NCI-H2081 treated with DMSO at 0.1 percent for 48 hours (cell line): ENCODE measurements around the gene PLSCR1.
"Not testable (repeated sequence)": the region's sequence is repeated elsewhere in the genome, so short reads cannot be mapped to it uniquely, and the experiment has no call there.

ENCODE experiments used
- DNase-seq: peaks from one replicate; lab custom pipeline; 2025; lab: John Stamatoyannopoulos, UW

Gene PLSCR1

DNA sequence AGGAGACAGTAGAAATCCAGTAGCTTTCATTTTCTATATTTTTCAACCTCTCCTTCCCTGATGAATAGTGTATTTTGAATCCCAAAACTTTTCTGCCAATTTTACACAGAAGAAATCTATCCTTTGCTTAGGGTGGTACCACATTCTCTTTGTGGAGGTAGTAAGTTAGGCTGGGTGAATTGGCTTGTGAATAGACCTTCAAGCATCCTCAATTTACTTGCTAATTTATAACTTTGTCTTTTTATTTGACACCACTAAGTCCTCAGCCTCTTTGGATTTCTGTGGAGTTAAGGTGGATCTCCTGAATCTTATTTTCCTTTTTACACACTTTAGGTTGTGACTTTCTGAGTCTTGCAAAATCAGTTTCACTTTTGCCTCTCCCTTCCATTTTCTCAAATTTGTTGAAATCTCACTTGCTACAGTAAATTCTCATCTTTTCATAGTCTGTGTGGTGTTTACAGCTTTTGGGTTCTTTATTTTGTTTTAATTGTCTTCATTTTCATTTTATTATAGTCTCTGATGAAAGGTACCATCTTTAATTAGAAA lies 5.7 kb upstream of the PLSCR1 start:
- DNase-seq: no peak

DNA sequence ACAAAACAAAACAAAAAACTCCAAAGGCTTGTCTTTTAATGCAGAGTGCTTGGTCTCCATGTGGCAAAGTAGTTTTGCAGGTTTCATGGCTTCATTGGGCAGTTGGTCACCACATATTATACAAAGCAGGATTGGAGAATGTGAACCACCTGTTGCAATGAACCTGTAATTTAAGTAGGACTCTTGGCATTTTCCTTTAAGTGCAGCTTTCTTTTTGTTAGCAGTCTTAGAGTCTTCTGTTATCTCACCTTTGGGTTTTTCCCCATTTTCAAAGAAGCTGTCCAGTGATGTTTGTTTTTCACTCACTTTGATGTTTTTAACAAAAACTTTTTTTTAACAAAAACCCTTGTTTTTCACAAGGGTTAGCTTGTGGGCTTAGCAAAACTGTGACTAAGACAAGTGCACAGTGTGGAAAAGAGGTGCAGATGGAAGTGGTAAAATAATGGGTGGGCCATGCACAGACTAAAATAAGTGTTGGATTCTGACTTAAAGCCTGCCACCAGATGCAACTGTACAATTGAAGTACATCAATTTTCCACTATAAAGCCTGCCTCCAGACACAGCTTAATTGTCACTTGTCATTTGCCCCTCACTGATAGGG lies 2.9 kb upstream of the PLSCR1 start:
- DNase-seq: no peak

DNA sequence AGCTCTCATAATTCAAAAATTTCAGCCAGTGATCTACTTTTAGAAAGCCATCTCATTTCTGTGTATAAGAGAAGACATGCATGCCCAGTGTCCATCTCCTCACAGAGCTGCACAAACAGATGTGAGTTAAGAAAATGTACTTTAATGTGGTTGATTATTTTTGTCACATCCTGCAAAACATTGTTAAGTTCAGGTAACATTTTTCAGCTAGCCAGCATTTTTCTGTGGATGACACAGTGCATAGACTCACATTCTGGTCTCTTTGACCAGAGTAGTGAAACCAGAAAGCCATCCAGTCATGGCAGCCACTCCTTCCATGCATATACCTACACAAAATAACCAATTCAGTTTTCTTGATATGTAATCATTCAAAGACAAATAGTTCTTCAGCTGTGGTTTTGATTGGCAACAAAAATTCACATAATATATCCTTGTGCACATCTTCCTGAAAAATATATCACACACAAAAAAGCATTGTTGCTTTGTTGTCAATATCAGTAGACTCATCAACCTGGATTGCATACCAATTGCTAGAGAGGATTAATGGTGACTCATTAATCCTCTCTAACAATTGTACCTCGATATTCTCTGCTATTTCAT lies 2.1 kb upstream of the PLSCR1 start:
- DNase-seq: no peak

DNA sequence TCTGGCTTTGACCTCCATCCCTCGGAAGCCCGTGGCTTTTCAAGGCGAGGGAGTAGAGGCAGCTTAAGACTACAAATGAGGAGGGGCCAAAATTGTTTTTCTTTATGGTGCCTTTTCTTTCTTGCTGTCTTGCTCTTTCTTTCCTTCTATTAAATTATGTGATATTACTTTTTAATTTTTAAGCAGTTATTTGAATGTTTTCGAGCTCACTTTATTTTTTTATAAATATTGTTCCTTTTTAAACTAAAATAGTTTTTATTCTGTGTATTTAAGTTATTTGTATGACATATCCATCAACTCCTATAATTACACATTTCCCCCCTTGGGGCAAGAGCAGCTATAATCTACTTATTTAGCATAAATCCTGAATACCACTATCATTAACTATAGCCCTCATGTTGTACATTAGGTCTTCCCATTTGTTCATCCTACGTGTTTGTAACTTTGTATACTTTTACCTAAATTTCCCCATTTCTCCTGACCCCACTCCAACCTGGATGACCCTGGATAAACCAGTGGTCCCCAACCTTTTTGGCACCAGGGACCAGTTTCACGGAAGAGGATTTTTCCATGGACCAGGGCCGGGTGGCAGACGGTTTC lies 622 bp upstream of the PLSCR1 start:
- DNase-seq: no peak

DNA sequence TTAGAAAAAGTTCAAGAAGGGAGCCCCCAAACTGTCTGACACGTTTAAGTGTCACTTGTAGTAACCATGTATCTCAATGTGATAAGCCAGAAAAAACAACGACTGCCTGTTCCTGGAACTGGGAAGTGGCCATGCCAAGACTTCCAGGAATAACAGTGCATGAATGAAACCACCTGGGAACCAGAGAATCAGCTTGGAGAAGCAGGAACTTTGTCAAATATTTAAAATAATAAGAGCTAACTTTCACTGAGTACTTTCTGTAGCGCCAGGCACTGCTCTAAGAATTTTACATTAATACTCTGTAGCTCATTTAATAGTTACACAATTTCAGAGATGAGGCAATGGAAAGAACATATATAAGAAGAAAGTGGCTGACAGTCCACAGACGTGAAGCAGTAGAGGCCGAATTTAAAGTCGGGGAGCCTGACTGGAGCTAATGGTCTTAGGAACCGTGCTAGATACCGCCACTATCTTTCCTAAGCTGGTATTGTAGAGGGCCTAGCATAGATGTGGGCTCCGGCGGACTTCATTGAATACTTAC lies 876 bp downstream of the PLSCR1 start:
- DNase-seq: no peak

DNA sequence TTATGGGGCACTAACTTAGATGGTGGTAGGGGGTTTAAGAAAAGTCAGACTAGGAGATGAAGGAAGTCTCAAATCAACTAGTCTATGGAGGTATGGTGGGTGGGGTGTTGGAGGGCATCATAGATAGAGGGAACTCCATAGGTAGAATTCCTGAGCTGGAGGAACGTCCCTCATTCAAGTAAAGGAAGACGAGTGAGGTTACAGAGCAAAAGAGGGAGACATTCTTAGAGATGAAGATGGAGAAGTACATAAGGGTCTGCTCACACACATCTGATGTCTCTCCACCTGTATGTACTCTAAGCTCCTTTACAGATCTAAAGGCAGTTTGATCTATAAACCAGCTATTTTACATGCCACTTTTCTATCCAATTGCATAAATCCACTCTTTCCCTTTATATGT lies 1.4 kb downstream of the PLSCR1 start:
- no peak for DNase-seq

DNA sequence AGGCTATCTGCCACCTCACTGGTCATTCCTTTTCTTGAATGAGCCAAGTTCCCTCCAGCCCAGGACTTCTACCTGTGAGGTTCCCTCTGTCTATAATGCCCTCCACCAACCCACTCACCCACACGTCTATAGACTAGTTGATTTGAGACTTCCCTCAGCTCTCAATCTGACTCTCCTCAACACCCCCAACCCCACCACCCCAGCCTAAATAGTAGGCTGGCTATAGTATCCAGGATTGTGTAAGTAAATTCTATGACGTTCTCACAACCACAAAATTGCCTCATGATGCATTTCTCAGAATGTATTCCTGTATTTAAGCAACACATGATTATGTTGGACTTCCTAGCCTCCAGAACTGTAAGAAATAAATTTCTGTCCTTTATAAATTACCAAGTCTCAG lies 2.2 kb downstream of the PLSCR1 start:
- no peak for DNase-seq

DNA sequence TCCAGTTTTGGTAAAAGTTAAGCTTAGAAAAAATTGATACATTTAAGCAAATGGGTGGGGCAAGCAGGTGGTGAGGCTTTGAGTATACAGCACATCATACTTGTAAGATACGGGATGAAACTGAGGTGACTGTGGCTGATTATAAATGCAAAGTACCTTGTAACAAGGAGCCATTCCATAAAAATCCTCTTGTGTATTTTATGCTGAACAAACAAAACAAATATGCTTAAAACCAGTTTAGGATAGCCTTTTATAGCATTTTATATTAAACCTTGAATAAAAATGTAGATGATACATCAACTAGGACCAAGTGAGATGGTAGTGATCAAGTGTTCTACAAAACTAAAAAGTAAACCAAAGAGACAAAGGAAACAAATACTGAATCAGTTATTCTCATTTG lies 3.4 kb downstream of the PLSCR1 start:
- no peak for DNase-seq

DNA sequence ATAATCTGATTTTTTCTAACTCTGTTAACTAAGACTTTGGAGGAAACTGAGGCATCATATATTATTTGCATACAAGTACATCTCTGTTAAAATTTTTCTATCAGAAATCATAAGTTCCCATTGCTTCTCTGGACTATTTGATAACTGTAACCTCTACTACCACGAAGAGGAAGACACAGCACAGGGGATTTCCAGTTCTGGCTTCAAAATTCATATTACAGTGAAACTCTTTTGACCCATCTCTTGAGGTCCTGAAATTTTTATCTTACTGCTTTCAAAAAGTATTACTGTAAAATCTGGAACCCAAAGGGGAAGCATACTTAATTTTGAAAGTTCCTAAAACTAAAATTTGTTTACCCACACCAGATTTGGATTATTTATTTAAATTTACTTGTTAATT lies 4.2 kb downstream of the PLSCR1 start:
- no peak for DNase-seq

DNA sequence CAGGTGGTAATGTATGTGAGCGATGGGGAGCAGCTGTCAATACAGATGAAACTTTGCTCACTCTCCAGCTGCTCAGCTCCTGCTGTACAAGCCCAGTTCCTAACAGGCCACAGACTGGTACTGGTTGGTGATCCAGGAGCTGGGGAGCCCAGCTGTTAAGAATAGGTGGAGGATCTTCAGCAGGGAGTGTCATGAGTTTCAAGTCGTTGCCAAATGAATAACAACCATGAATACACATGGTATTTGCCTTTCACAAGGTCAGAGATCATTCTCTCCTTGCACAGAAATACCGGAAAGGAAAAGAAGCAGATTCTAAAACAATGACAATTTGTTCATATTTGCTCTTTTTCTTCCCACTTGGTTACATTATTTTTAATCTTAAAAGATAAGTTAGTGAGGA lies 5.1 kb downstream of the PLSCR1 start:
- DNase-seq: no peak

DNA sequence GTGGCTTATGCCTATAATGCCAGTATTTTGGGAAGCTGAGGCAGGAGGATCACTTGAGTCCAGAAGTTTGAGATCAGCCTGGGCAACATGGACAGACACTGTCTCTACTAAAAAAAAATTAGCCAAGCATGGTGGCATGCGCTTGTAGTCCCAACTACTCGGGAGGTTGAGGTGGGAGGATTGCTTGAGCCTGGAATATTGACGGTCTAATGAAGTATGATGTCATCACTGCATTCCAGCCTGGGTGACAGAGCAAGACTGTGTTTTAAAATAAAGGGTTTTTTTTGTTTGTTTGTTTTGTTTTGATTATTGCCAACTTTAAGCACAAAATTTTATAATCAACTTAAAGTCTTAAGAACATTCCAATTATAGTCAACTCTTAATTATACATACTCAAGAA lies 6.8 kb downstream of the PLSCR1 start:
- no peak for DNase-seq

DNA sequence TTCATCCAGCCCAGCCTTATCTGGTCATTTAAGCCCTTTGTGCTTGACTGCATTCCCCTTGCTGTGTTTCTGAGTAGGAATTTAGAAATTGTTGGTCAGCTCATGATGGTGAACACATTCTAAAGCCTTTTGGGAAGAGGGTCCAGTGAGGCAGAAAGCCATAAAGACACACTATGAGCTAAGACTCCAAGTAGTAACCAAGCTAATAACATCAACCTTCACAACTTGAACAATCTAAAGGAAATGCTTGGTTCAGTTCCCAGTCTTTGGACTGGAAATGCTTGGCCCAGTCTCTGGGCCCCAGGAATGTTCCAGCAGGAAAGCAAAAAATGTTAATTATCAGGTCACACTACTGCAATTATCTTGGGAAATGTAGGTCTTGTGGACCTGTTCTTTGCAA lies 7.7 kb downstream of the PLSCR1 start:
- DNase-seq: no peak

DNA sequence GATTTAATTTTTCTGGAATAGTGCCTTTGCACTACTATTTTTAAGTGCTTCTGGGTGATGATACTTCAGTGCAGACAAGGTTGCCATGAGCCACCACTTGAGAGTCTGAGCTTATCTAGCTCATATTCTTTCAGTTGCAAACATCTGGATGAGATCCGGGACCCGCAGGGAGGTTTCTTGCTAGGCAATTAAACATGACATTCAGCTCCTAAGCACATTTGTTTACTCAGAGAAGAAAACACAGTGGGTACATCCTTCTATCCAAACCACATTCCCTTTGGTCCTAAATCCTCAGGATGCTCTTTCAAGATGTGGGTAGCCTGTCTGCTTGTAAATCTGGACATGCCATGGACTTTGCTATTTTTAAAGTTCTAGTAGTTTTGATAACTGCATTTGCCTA lies 12.0 kb downstream of the PLSCR1 start:
- DNase-seq: no peak

DNA sequence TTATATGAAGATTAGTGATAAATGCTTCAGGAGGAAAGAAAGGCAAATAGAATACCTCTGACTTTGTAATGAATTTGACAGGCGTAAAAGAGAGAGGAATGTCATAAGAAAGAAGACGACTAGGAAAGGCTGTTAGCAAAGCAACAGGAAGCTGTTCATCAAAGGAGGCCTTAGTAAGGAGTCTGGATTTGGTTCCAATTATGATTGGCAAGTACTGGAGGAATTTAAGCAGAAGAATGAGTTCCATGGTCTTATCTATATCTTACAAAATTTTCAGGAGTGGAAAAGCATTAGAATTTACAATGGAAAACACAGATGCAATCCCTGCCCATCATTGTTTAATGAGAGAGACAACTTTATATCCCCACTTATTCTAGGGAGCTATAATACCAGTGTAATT lies 13.8 kb downstream of the PLSCR1 start:
- no peak for DNase-seq

DNA sequence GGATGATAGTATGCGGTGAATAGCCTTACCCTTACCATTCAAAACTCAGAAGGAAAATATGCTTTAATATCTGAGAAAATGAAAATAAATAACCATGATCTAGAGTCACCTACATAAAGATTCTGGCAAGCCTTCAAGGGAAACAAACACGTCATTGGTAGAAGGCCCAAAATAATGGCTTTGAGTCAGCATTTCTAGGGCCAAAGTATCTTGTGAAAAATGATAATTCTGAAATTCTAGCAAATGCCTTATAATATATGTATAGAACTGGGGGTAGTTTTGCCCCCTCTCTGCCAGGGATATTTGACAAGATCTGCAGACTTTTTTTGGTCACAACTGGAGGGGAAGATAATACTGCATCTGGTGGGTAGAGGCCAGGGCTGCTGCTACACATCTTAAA lies 15.4 kb downstream of the PLSCR1 start:
- no peak for DNase-seq

DNA sequence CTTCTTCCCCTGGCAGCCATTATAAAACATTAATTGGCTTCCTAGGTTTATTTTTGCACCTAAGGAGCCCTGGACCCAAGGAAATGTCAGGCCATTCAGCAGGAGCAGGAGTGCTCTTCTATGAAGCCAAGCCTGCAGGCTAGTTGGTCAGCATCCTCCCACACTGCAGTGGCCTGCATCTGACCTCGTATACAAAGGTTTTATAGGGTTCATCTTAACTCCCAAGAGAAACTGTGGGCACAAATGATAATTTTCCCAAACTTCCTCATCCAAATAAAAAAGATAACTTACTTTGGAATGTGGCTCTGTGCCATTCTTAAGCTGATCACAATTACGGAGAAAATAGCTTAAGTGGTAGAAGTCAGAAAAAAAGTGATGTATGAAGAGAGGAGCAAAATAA lies 19.4 kb downstream of the PLSCR1 start:
- no peak for DNase-seq

DNA sequence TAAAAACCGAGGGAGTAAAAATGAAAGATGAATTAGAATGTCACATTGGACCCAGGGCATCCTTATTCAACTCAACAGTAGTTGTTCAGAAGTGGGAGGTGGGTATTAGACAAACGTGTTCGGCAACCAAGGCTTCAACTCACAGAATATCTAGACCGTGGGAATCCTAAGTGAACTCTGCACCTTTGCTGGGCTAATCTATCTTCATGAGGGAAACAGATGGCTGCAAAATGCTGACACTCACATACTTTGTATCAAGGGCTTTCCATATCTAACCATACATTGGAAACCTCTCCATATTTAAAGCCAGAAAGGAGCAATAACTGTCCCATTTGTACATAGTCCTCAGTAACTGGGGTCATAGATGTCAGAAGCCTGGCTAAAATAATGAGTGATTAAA lies 20.9 kb downstream of the PLSCR1 start:
- no peak for DNase-seq

DNA sequence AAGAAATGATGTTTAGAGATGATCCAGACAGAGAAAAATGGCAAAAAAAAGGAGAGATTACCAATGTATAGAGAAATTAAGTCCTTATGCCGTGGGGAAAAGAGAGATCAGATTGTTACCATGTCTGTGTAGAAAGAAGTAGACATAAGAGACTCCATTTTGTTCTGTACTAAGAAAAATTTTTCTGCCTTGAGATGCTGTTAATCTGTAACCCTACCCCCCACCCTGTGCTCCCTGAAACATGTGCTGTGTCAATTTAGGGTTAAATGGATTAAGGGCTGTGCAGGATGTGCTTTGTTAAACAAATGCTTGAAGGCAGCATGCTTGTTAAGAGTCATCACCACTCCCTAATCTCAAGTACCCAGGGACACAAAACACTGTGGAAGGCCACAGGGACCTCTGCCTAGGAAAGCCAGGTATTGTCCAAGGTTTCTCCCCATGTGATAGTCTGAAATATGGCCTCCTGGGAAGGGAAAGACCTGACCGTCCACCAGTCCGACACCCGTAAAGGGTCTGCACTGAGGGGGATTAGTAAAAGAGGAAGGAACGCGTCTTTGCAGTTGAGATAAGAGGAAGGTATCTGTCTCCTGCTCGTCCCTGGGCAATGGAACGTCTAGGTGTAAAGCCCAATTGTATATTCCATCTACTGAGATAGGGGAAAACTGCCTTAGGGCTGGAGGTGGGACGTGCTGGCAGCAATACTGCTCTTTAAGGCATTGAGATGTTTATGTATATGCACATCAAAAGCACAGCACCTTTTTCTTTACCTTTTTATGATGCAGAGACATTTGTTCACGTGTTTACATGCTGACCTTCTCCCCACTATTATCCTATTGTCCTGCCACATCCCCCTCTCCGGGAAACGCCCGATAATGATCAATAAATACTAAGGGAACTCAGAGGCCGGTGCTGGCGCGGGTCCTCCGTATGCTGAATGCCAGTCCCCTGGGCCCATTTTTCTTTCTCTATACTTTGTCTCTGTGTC lies 21.9 kb downstream of the PLSCR1 start:
- DNase-seq: not testable (repeated sequence)

DNA sequence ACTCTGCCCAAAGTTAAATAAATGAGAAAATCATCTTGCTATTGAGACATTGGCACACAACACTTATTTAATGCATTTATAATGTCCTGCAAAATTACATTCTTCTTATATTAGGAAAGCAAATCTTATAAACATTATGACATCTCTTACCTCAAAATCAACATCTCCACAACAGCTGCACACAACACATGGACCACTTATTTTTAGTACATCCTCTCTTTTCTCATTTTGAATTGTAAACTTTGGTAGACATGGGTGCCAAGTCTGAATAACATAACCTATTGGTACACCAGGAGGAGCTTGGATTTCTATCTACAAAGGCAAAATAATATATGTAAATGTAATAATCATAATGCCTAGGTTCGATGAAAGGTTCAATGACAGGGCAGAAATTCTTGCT lies 23.0 kb downstream of the PLSCR1 start:
- DNase-seq: no peak

DNA sequence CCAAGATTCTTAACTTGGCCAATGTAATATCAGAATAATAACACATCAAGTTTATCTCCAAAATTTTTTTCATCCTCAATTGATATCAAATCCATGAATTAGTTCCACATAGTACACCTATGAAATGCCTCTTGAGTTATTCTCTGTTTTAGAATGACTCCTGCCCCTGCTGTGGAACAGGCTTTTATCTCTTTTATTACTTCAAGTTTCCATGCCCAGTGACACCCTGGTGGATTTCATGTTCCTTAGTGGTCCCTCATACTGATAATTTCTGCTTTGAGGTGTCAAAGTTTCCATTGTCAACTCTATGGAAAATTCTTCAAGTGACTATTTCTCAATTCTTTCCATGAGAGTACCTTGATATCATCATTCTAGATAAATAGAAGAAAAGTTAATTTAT lies 24.6 kb downstream of the PLSCR1 start:
- no peak for DNase-seq

DNA sequence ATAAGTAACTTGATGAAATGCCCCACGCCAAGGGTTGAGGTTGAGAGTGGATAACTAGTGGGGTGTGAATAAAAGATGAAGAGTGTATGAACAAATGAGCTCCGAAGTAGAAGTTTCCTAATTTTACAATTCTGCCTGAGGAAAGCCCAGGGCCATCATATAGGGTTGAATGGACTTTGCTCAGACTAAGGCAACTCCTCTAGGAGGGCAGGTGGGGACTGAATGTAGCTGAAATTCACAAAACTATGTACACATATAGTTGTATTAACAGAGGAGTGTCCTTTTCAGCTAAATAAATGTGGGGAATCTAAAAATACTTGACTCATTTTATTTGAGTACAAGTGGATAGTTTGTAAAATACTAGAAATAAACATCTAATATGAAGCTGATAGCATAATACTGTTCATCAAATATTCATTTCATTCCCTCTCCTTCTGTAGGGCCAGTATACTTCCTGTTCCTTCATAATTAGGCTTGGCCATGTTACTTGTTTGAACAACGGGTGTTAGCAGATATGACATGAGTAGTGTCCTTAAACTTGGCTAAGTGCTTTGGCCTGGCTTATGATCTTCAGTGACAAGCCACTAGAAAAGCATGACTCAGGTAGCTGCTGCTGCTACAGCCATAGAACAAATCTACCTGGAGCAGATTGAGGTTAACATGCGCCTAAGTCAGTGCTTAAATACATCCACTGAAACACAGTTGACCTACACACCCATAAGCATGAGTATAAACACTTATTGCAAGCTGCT lies 26.5 kb downstream of the PLSCR1 start:
- DNase-seq: peak; percentile 39
